Measurements from ENCODE around the gene HECTD4.
"Not testable (repeated sequence)": the region's sequence is repeated elsewhere in the genome, so short reads cannot be mapped to it uniquely, and the experiment has no call there.

Gene HECTD4

DNA sequence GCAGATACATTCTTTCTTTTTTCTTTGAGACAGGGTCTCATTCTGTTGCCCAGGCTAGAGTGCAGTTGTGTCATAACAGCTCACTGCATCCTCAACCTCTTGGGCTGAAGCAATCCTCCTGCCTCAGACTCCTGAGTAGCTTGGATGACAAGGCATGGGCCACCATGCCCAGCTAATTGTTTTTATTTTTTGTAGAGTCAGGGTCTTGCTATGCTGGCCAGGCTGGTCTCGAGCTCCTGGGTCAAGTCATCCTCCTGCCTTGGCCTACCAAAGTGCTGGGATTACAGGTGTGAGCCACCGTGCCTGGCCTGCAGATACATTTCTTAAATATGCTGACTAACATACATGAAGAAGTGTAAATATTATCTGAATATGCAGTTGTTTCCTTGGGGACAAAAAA lies 115.8 kb downstream of the HECTD4 start:
- DNase-seq (ENCODE audit: low spot score) = no peak

GRCh38 chr12:112261559-112261958 lies 120.7 kb downstream of the HECTD4 start:
- DNase-seq (ENCODE audit: low spot score) = peak; percentile 25

GRCh38 chr12:112258926-112259325 lies 123.3 kb downstream of the HECTD4 start:
- DNase-seq (ENCODE audit: low spot score) = no peak

DNA sequence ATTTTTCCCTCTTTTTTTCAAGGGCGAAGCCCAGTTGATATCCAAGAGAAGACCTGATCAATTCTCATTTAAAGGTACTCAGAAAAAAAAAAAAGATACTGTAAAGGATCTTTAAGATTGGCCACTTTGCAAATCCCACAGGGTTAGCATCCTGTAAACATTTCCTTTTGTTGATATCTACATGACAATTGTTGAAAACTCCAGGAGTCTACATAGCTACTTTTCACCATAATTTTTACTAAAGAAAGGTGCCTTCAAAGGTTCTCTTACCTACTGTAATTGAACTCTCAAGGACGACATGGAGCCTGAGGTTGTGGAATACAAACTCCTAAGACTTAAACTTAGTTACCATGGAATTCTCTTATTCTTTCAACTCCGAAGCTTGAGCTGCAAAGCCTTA lies 125.5 kb downstream of the HECTD4 start:
- DNase-seq (ENCODE audit: low spot score) = no peak

- peak; percentile 45 for DNase-seq (ENCODE audit: low spot score)
Observed at GRCh38 chr12:112252184-112252583, 130.0 kb downstream of the HECTD4 start.

GRCh38 chr12:112244902-112245301 lies 137.3 kb downstream of the HECTD4 start:
- not testable (repeated sequence) for DNase-seq (ENCODE audit: low spot score)

DNA sequence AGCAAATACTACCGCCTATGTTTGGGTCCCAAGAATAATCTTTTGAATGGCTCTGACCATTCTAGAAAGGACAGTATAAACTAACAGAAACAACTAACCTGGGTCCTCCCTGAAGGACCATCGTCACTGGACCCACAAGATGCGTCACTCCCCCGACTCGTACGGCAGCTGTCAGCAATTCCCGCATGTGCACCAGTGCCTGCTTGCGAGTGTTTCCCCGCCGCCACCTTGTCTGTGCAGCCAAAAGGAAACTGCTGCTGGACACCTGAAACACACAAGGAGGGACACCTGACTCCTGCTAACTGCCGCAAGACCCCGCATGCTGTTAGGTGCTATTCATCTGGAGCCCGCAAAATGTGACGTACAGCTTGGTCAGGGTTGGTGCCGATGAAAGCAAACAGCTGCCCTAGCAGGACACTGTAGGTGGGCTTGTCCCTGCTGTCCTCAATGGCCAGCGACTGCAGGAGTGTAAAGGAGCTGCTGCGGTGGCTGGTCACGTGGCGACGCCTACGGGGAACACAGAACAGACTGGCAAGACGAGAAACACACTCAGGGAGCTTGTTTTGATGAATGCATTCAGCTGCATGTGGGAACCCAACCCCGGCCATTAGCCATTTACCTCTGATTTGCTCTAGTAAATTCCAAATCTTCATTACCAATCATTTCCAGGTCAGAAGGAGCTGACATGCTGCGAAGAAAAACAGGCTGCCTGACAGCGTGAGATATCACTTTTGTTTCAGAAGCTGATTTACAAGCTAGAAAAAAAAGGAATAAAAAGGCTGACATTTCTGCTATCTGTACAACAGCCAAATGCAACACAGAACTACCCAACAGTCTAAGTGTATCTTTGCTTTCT lies 138.7 kb downstream of the HECTD4 start:
- DNase-seq (ENCODE audit: low spot score) = peak; percentile 40

- DNase-seq (ENCODE audit: low spot score) = no peak
Observed at GRCh38 chr12:112241176-112241575, 141.1 kb downstream of the HECTD4 start.

DNA sequence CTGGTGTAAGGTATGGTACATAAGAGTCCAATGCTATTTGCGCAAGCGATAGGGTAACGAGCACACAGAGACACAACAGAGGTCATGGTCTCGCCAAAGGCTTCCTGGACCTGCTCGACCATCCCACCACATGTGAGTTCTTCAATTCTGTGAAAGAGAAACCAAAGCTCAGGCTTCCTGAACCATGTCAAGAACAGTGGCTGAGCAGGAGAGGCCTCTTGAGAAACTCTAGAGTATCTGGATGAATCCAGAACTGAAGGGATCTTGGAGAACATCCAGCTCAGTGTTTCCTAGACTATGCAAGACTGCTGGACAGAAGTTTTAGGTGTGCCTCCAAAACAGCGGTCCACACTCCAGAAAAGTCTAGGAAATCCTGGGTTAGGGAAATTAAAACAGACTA lies 142.3 kb downstream of the HECTD4 start:
- DNase-seq (ENCODE audit: low spot score) = no peak

DNA sequence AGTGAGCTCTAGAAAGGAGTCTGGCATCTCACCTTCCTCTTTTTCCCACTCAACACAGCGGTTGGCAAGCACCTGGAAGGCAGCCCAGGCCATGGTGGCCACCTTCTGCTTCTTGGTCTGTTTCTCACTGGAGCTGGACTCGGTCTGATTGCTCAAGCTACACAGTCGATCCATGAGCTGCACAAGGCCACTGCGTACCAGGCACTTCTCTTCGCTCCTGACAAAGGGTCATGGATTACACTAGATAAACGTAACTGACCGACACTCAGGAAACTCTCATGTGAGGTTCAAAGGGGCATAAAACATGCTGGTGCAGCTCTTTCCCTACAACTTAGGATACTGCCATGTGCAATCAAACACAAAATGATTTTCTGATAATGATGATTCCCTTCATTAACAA lies 143.2 kb downstream of the HECTD4 start:
- DNase-seq (ENCODE audit: low spot score) = no peak

GRCh38 chr12:112238441-112238840 lies 143.8 kb downstream of the HECTD4 start:
- no peak for DNase-seq (ENCODE audit: low spot score)

DNA sequence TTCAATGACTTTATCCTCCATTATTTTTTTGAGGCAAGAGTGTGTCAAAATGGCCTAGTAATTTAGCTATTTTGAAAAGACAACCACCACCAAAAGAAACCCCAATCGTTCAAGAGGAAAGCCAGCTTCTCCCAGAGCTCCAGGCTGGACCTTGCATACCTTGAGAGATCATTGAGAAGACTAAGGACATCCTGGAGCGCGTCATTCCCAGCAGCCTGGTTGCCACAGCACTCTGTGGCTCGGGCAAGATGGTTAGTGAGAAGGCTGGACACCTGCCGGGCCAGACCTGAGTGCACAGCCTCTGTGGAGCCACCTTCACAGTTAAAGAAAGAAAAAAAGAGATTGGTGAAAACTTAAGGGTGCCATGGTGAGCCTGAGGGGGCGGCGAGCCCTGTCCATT lies 145.4 kb downstream of the HECTD4 start:
- DNase-seq (ENCODE audit: low spot score) = no peak

DNA sequence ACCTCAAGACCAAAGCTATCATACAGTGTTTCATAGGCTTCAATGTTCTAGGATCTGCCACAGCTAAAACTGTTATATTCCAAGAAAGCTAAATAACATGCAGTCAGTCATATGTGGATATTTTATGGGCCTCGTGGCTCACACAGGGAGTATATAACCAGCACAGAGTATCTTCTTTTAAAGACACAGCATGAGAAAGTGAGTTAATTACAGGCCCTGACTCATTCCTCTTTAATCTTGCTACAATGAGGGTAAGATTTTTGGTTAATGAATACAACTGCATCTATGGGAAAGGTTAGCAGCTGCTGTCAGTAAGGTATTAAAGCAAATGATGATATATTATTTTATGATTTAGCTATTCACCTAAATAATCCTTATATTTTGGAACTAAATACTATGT lies 145.8 kb downstream of the HECTD4 start:
- no peak for DNase-seq (ENCODE audit: low spot score)

DNA sequence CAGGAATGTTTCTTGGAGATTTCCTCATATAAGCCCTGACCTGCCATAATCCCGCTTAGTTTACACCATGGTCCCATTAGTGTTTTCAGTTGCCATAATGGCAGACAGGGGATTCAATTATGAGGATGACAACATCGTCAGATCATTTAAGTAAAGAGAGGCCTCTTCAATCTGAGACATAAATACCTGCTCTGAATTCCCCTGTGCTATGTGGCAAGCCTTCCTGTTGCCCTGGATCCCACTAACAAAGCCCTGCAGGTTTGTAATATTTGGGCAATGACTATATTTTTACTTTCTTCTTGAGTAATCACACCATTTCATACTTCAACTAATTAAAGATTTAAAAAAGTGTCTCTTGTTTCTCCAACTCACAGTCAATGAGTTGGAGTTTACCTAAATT lies 147.9 kb downstream of the HECTD4 start:
- DNase-seq (ENCODE audit: low spot score) = no peak

DNA sequence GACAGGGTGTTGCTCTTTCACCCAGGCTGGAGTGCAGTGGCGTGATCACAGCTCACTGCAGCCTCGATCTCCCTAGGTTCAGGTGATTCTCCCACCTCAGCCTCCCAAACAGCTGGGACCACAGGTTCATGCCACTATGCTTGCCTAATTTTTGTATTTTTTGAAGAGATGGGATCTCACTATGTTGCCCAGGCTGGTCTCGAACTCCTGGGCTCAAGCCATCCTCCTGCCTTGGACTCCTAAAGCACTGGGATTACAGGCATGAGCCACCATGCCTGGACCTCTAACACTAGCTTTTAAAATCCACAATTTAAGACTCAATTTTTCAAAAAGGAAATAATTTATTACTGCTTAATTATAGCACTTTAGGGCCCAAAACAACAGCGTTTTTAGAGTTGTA lies 149.0 kb downstream of the HECTD4 start:
- no peak for DNase-seq (ENCODE audit: low spot score)

- no peak for DNase-seq (ENCODE audit: low spot score)
Observed at GRCh38 chr12:112230136-112230535, 152.1 kb downstream of the HECTD4 start.

DNA sequence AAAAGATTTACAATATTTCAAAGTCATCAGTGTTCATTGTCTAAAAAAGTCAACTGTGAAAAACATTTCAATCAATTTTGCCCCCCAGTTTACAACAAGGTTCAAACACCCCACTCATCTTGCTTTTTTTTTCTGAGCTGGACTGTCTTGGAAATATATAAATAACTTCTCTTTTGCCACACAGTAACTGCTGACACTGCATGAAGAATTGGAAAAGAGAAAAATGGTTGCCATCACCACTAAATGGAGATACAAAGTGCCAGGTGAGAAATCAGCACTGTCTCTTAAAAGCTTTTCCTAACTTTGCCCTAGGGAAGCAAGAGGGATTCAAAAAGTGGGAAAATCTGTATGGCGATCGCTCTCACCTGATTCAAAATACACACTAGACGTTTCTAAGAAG lies 155.5 kb downstream of the HECTD4 start:
- DNase-seq (ENCODE audit: low spot score) = no peak

GRCh38 chr12:112220628-112221027 lies 161.6 kb downstream of the HECTD4 start:
- DNase-seq (ENCODE audit: low spot score) = not testable (repeated sequence)

GRCh38 chr12:112219195-112219594 lies 163.0 kb downstream of the HECTD4 start:
- DNase-seq (ENCODE audit: low spot score) = no peak

GRCh38 chr12:112218150-112218549 lies 164.1 kb downstream of the HECTD4 start:
- no peak for DNase-seq (ENCODE audit: low spot score)

GRCh38 chr12:112217647-112218046 lies 164.6 kb downstream of the HECTD4 start:
- DNase-seq (ENCODE audit: low spot score) = no peak

- no peak for DNase-seq (ENCODE audit: low spot score)
Observed at GRCh38 chr12:112216223-112216622, 166.0 kb downstream of the HECTD4 start.

GRCh38 chr12:112214064-112214463 lies 168.2 kb downstream of the HECTD4 start:
- DNase-seq (ENCODE audit: low spot score) = no peak

- DNase-seq (ENCODE audit: low spot score) = no peak
Observed at GRCh38 chr12:112208301-112208910, 173.8 kb downstream of the HECTD4 start.

All from Ammon's horn (tissue), 1 donor.